B cell (primary cell): Measurements from ENCODE around the gene ENG. TPM values are rescaled to one million over a fixed set of nuclear protein-coding genes. Genes with fewer than 3 reads are reported as not detected.

Source experiments
- ATAC-seq: fragments of 200-7000 bp; cut with Tn5 transposase; one replicate; pipeline ENCODE4 v1.10.0; 2021; ENCODE audit warnings: low read depth, mild to moderate bottlenecking, moderate number of reproducible peaks, moderate library complexity
- CTCF ChIA-PET: fragments of 350-600 bp; sonication (Branson Sonifier 250); formaldehyde crosslinking; loops from one replicate; lab custom pipeline; 2021; ENCODE audit warnings: antibody characterized with exemption, inconsistent platforms; lab: Charles Lee
- POLR2A ChIA-PET: fragments of 350-600 bp; sonication (Branson Sonifier 250); formaldehyde crosslinking; loops from one replicate; lab custom pipeline; 2021; ENCODE audit warnings: antibody characterized with exemption; lab: Charles Lee
- DNase-seq: peaks from one replicate; pipeline ENCODE4 v3.0.0; 2013
- H2AFZ ChIP-seq: 2 replicates; pipeline ENCODE4 v1.6.1; 2012; ENCODE audit warnings: mild to moderate bottlenecking, low read depth, low read length; ENCODE audit not compliant: insufficient read depth, poor library complexity, severe bottlenecking
- H3K27ac ChIP-seq, 2 donors: 1 replicate in 1 of 2; 2 replicates in 1 of 2; pipeline ENCODE4 v1.5.1; 2012 to 2013; ENCODE audit warnings: low read length in 2 of 2, mild to moderate bottlenecking in 2 of 2, moderate library complexity in 1 of 2
- H3K27me3 ChIP-seq, 4 experiments: fragments of 200-600 bp in 1 of 4; sonication (generic) in 1 of 4; replicated peaks in 1 of 4; 1 replicate in 2 of 4; 2 replicates in 2 of 4; pipeline versions ENCODE4 v1.6.1 to v1.7.0; 2013 to 2016; ENCODE audit warnings: low read length in 3 of 4, mild to moderate bottlenecking in 2 of 4, mixed read lengths in 1 of 4, moderate library complexity in 1 of 4; ENCODE audit not compliant: insufficient read depth in 4 of 4, control insufficient read depth in 3 of 4; ENCODE audit errors: control extremely low read depth in 1 of 4
- H3K36me3 ChIP-seq, 2 experiments: replicated peaks in 1 of 2; 1 replicate in 1 of 2; 2 replicates in 1 of 2; pipeline versions ENCODE4 v1.6.1 to v1.7.1; 2013; ENCODE audit warnings: low read length in 1 of 2; ENCODE audit not compliant: insufficient read depth in 2 of 2, control insufficient read depth in 1 of 2; ENCODE audit errors: control extremely low read depth in 1 of 2, extremely low read depth in 1 of 2
- H3K4me1 ChIP-seq, 2 donors: fragments of 200-600 bp in 1 of 2; sonication (generic) in 1 of 2; 1 replicate in 1 of 2; 2 replicates in 1 of 2; pipeline versions ENCODE4 v1.5.1 to v1.6.1; 2013 to 2017; ENCODE audit warnings: low read length in 2 of 2; ENCODE audit not compliant: control insufficient read depth in 2 of 2, insufficient read depth in 2 of 2
- H3K4me2 ChIP-seq: replicated peaks from 2 replicates; pipeline ENCODE3; 2012; ENCODE audit warnings: mild to moderate bottlenecking, low read depth, low read length; ENCODE audit not compliant: poor library complexity, severe bottlenecking
- H3K4me3 ChIP-seq, 5 experiments: fragments of 200-600 bp in 1 of 5; sonication (generic) in 1 of 5; 1 replicate in 3 of 5; 2 replicates in 2 of 5; pipeline versions ENCODE4 v1.5.1 to v1.7.0; 2011 to 2016; ENCODE audit warnings: low read length in 4 of 5, mild to moderate bottlenecking in 4 of 5, low read depth in 2 of 5, control low read depth in 1 of 5, moderate library complexity in 1 of 5; ENCODE audit not compliant: insufficient read depth in 1 of 5; ENCODE audit errors: control extremely low read depth in 1 of 5, extremely low read depth in 1 of 5
- H3K79me2 ChIP-seq: fragments of 200-600 bp; sonication (generic); one replicate; pipeline ENCODE4 v1.6.0; 2016; ENCODE audit warnings: low read length; ENCODE audit not compliant: control insufficient read depth, insufficient read depth
- H3K9ac ChIP-seq: fragments of 200-600 bp; sonication (generic); 2 replicates; pipeline ENCODE4 v1.6.1; 2017; ENCODE audit warnings: mild to moderate bottlenecking, low read length, moderate library complexity
- H3K9me3 ChIP-seq, 3 donors: one replicate each; pipeline versions ENCODE4 v1.6.1 to v1.7.1; 2013; ENCODE audit warnings: low read length in 2 of 3; ENCODE audit not compliant: control insufficient read depth in 2 of 3, insufficient read depth in 1 of 3; ENCODE audit errors: control extremely low read depth in 1 of 3
- H4K20me1 ChIP-seq: 2 replicates; pipeline ENCODE4 v1.6.0; 2012; ENCODE audit warnings: mild to moderate bottlenecking, low read length; ENCODE audit not compliant: insufficient read depth, control insufficient read depth, poor library complexity, severe bottlenecking
- H3K27ac Mint-ChIP-seq: one replicate; pipeline ENCODE4 v1.8.0; 2021; ENCODE audit warnings: mixed read lengths
- H3K27me3 Mint-ChIP-seq: one replicate; pipeline ENCODE4 v1.8.0; 2021; ENCODE audit warnings: mixed read lengths
- H3K4me1 Mint-ChIP-seq: one replicate; pipeline ENCODE4 v1.8.0; 2021; ENCODE audit warnings: mixed read lengths
- H3K4me3 Mint-ChIP-seq: one replicate; pipeline ENCODE4 v1.8.0; 2021; ENCODE audit warnings: mixed read lengths
- H3K9me3 Mint-ChIP-seq: one replicate; pipeline ENCODE4 v1.8.0; 2022; ENCODE audit warnings: mixed read lengths; ENCODE audit not compliant: insufficient read depth
- CTCF ChIP-seq: fragments of 200-600 bp; IDR thresholded peaks from one replicate; pipeline ENCODE4 v1.8.0; 2022; ENCODE audit warnings: antibody characterized with exemption, mild to moderate bottlenecking
- EZH2 ChIP-seq: IDR thresholded peaks from 2 replicates; pipeline ENCODE4 v1.6.1; 2012; ENCODE audit warnings: borderline replicate concordance, low read depth, mild to moderate bottlenecking, moderate library complexity, low read length; ENCODE audit not compliant: insufficient read depth, poor library complexity, severe bottlenecking
- WGBS: methylation state at CpG from one replicate; pipeline ENCODE4 v1.1.5; 2013; ENCODE audit warnings: missing lambda C conversion rate; ENCODE audit not compliant: insufficient coverage; 5-methylcytosine and 5-hydroxymethylcytosine counted together
- intact Hi-C: fragments of 100-400 bp; cut with micrococcal nuclease; formaldehyde crosslinking; loops from one replicate; pipeline ENCODE4 v1.10.0; 2022
- polyA plus RNA-seq: library from polyadenylated mRNA; depleted of rRNA; stranded (reverse); fragments of >200 nt; gene quantifications from 2 replicates; pipeline ENCODE4 v1.2.3, GENCODE V29; 2012
- total RNA-seq, 2 donors: library from RNA; stranded (reverse); fragments of 120-200 nt in 1 of 2; gene quantifications; 1 replicate in 1 of 2; 2 replicates in 1 of 2; pipeline versions ENCODE4 v1.2.3 to v1.2.4, GENCODE V29; 2013 to 2022

ENG gene
- total and polyA plus RNA-seq, 2 donors (not counting 1 experiment from before 2014, with no cell fraction given) = 5.4 to 12.6 TPM

- TF ChIP-seq EZH2 (no peak), CTCF (no peak)
- intact Hi-C loops = no loop called here
- H2AFZ ChIP-seq = no peak overlapping the region
- Mint-ChIP-seq H3K4me3 (peak overlapping the region; percentile 55), H3K4me1 (peaks cover 40% of the 10 kb centered on the region), H3K9me3 (peaks cover 6% of the 10 kb centered on the region), H3K27ac (peak overlapping the region; percentile 10), H3K27me3 (no peaks in the 10 kb centered on the region)
- H3K4me3 ChIP-seq = no peak overlapping the region
- peaks cover 19% of the 10 kb centered on the region for H3K79me2 ChIP-seq
- WGBS = 37% methylated on average over 16 of the region's 19 CpGs
- H3K4me2 ChIP-seq = peak overlapping the region; percentile 62
- POLR2A ChIA-PET = interaction anchor here (0.6 to 12.6 kb wide), 6 partner anchors 9 to 126 kb away, joined by 3 to 228 read pairs (median 6); partner anchors contain the start of gene ST6GALNAC4
- CTCF ChIA-PET = interaction anchor here (0.9 to 2.0 kb wide), 4 partner anchors 15 to 27 kb away, joined by 3 to 5 read pairs (median 4); no protein-coding TSS in a partner anchor
- ATAC-seq = peak; percentile 15
- H4K20me1 ChIP-seq = peaks cover 5% of the 10 kb centered on the region
- H3K9ac ChIP-seq = no peak overlapping the region
- H3K4me1 ChIP-seq = peaks cover 28 to 48% of the 10 kb centered on the region in 2 donors
- no peaks in the 10 kb centered on the region for H3K27me3 ChIP-seq
- H3K9me3 ChIP-seq = peaks cover 0 to 38% (median 9%) of the 10 kb centered on the region in 3 donors
- peaks cover 0 to 38% of the 10 kb centered on the region in 2 experiments for H3K36me3 ChIP-seq
- peak; percentile 43 for DNase-seq
- H3K27ac ChIP-seq = no peak overlapping the region
These were observed 42.8 kb upstream of the ENG start for GRCh38 chr9:127897193-127897692.
